Inflammatory macrophage treated with lipopolysaccharide for 1 hour (primary cell): ENCODE results near the gene PCDHGA4.
A peak's percentile ranks its signal among the peaks of the same experiment; 100 is the strongest.
"Not testable (repeated sequence)": the region's sequence is repeated elsewhere in the genome, so short reads cannot be mapped to it uniquely, and the experiment has no call there.

Source experiments
- DNase-seq, 2 donors: peaks; one replicate each; pipeline ENCODE4 v3.0.0-alpha.2; 2020 to 2022

The PCDHGA4 gene

DNA sequence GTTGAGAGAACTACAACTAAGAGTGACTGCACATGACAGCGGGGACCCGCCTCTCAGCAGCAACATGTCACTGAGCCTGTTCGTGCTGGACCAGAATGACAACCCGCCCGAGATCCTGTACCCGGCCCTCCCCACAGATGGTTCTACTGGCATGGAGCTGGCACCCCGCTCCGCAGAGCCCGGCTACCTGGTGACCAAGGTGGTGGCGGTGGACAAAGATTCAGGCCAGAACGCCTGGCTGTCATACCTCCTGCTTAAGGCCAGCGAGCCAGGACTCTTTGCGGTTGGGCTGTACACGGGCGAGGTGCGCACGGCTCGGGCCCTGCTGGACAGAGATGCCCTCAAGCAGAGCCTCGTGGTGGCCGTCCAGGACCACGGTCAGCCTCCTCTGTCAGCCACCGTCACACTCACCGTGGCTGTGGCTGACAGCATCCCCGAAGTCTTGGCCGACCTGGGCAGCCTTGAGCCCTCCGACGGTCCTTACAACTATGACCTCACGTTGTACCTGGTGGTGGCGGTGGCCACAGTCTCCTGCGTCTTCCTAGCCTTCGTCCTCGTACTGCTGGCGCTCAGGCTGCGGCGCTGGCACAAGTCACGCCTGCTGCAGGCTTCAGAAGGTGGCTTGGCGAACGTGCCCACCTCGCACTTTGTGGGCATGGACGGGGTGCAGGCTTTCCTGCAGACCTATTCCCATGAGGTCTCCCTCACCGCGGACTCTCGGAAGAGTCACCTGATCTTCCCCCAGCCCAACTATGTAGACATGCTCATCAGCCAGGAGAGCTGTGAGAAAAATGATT, 29.8 kb downstream of the PCDHGA4 start:
- DNase-seq: no peak

DNA sequence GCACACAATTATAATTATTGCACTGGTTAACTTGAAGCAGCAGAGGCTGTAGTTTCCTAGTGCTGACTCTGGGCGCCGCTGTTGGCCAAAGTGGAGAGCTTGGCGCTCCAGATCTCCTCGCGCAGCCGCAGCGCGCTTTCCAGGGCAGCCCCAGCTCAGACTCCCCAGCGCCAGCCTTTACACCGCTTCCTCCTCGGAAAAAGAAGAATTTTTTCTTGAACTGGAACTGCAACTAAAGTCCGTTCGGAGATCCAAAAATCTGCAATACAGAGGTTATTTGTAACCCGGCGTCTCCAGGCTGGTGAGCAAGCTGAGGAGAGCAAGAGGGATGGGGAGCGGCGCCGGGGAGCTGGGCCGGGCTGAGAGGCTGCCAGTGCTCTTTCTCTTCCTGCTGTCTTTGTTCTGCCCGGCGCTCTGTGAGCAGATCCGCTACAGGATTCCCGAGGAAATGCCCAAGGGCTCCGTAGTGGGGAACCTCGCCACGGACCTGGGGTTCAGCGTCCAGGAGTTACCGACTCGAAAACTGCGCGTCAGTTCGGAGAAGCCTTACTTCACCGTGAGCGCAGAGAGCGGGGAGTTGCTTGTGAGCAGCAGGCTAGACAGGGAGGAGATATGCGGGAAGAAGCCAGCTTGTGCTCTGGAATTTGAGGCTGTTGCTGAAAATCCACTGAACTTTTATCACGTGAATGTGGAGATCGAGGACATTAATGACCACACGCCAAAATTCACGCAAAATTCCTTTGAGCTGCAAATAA, 32.9 kb downstream of the PCDHGA4 start, which contains the start of gene PCDHGB4:
TSS of gene PCDHGB4 (plus strand) at position 142 of the 755 bp plus-strand sequence. CDS start at position 329, 187 bp downstream.
- DNase-seq: peak; percentile 7 to 14

DNA sequence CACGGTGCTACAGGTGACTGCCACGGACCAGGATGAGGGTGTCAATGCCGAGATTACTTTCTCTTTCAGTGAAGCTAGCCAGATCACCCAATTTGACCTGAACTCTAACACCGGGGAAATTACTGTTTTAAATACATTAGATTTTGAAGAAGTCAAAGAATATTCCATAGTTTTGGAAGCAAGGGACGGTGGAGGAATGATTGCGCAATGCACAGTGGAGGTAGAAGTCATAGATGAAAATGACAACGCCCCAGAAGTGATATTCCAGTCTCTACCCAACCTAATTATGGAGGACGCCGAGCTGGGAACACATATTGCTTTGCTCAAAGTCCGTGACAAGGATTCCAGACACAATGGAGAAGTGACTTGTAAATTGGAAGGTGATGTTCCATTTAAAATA, 33.8 kb downstream of the PCDHGA4 start:
- no peak for DNase-seq

DNA sequence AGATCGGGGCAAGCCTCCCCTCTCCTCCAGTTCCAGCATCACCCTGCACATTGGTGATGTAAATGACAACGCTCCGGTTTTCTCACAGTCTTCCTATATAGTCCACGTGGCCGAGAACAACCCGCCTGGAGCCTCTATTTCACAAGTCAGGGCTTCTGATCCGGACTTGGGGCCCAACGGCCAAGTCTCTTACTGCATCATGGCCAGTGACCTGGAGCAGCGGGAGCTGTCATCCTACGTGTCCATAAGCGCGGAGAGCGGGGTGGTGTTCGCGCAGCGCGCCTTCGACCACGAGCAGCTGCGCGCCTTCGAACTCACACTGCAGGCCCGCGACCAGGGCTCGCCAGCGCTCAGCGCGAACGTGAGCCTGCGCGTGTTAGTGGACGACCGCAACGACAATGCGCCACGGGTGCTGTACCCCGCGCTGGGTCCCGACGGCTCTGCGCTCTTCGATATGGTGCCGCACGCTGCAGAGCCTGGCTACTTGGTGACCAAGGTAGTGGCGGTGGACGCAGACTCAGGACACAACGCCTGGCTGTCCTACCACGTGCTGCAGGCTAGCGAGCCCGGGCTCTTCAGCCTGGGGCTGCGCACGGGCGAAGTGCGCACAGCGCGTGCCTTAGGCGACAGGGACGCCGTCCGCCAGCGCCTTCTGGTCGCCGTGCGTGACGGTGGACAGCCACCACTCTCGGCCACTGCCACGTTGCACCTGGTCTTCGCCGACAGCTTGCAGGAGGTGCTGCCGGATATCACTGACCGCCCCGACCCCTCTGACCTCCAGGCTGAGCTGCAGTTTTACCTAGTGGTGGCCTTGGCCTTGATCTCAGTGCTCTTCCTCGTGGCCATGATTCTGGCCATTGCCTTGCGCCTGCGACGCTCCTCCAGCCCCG, 34.6 kb downstream of the PCDHGA4 start:
- no peak for DNase-seq

DNA sequence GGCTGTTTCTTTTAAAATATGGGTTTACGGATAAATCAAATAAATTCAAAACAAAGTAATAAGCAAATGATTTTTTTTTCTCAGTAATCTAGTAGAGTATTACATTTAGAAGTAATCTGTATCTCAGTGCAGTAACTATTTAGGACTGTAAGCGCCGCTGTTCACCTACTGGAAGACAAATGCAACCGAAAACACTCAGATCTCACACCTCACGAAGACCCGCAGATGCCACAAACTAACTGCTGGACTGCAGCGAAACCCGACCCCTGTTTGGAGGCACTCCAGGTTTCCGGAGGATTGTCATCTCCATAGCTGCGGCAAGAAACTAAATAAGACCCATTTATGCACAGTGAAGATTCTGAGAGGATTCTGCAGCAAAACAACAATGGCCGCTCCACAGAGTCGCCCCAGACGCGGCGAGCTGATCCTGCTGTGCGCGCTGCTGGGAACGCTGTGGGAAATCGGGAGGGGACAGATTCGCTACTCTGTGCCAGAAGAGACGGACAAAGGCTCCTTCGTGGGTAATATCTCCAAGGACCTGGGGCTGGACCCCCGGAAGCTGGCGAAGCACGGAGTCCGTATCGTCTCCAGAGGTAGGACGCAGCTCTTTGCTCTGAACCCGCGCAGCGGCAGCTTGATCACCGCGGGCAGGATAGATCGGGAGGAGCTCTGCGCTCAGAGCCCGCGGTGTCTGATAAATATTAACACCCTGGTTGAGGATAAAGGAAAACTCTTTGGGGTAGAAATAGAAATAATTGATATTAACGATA, 37.8 kb downstream of the PCDHGA4 start, which contains the start of gene PCDHGA8:
TSS of gene PCDHGA8 (plus strand) at position 205 of the 770 bp plus-strand sequence. CDS start at position 386, 181 bp downstream.
- DNase-seq: no peak

DNA sequence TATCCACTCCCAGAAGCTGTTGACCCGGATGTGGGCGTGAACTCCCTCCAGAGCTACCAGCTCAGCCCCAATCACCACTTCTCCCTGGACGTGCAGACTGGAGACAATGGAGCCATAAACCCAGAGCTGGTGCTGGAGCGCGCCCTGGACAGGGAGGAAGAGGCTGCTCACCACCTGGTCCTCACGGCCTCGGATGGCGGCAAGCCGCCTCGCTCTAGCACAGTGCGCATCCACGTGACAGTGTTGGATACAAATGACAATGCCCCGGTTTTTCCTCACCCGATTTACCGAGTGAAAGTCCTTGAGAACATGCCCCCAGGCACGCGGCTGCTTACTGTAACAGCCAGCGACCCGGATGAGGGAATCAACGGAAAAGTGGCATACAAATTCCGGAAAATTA, 38.4 kb downstream of the PCDHGA4 start:
- no peak for DNase-seq

DNA sequence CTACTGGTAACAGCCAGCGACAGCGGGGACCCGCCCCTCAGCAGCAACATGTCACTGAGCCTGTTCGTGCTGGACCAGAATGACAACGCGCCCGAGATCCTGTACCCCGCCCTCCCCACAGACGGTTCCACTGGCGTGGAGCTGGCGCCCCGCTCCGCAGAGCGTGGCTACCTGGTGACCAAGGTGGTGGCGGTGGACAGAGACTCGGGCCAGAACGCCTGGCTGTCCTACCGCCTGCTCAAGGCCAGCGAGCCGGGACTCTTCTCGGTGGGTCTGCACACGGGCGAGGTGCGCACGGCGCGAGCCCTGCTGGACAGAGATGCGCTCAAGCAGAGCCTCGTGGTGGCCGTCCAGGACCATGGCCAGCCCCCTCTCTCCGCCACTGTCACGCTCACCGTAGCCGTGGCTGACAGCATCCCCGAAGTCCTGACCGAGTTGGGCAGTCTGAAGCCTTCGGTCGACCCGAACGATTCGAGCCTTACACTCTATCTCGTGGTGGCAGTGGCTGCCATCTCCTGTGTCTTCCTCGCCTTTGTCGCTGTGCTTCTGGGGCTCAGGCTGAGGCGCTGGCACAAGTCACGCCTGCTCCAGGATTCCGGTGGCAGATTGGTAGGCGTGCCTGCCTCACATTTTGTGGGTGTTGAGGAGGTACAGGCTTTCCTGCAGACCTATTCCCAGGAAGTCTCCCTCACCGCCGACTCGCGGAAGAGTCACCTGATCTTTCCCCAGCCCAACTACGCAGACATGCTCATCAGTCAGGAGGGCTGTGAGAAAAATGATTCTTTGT, 39.8 kb downstream of the PCDHGA4 start:
- not testable (repeated sequence) for DNase-seq

DNA sequence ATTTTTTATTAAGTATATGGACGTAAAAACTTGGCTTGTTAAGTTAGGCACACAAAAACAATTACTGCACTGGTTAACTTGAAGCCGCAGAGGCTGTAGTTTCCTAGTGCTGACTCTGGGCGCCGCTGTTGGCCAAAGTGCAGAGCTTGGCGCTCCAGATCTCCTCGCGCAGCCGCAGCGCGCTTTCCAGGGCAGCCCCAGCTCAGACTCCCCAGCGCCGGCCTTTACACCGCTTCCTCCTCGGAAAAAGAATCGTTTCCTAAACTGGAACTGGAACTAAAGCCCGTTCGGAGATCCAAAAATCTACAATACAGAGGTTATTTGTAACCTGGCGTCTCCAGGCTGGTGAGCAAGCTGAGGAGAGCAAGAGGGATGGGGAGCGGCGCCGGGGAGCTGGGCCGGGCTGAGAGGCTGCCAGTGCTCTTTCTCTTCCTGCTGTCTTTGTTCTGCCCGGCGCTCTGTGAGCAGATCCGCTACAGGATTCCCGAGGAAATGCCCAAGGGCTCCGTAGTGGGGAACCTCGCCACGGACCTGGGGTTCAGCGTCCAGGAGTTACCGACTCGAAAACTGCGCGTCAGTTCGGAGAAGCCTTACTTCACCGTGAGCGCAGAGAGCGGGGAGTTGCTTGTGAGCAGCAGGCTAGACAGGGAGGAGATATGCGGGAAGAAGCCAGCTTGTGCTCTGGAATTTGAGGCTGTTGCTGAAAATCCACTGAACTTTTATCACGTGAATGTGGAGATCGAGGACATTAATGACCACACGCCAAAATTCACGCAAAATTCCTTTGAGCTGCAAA, 43.1 kb downstream of the PCDHGA4 start, which contains the start of gene PCDHGB5:
TSS of gene PCDHGB5 (plus strand) at position 192 of the 796 bp plus-strand sequence. CDS start at position 373, 181 bp downstream.
- peak; percentile 44 to 49 for DNase-seq

DNA sequence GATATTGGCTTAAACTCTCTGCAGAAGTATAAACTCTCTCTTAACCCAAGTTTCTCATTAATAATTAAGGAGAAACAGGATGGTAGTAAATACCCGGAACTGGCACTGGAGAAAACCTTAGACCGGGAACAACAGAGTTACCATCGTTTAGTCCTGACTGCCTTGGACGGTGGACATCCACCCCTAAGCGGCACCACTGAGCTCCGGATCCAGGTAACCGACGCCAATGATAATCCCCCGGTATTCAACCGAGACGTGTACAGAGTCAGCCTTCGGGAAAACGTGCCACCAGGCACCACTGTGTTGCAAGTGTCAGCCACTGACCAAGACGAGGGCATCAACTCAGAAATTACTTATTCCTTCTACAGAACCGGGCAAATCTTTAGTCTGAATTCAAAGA, 43.8 kb downstream of the PCDHGA4 start:
- no peak for DNase-seq

DNA sequence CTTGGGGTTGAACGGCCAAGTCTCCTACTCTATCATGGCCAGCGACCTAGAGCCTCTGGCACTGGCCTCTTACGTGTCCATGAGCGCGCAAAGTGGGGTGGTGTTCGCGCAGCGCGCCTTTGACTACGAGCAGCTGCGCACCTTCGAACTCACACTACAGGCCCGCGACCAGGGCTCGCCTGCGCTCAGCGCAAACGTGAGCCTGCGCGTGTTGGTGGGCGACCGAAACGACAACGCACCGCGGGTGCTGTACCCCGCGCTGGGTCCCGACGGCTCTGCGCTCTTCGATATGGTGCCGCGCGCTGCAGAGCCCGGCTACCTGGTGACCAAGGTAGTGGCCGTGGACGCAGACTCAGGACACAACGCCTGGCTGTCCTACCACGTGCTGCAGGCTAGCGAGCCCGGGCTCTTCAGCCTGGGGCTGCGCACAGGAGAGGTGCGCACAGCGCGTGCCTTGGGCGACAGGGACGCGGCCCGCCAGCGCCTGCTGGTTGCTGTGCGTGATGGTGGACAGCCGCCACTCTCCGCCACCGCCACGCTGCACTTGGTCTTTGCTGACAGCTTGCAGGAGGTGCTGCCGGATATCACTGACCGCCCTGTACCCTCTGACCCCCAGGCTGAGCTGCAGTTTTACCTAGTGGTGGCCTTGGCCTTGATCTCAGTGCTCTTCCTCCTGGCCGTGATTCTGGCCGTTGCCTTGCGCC, 44.9 kb downstream of the PCDHGA4 start:
- DNase-seq: no peak

DNA sequence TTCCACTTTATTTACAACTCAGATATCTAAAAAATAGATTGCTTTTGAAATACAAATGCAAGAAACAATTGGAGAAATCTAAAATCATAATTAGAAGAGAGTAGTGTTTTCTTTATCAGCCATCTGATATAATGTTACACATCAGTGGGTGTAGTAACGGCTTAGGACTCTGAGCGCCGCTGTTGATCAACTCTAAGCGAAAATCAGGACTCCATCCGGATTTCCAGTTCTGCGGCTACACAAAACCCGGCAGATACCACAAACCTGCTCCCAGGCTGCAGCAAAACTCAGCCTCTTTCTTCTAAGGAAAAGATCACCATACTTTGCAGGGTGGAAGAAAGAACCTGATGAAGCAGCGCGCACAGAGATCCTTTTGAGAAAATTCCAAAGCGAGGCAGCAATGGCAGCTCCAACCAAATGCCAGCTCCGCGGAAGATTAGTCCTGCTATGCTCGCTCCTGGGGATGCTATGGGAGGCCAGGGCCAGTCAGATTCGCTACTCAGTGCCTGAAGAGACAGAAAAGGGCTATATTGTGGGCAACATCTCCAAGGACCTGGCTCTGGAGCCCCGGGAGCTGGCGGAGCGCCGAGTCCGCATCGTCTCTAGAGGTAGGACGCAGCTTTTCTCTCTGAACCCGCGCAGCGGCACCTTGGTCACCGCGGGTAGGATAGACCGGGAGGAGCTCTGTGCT, 47.9 kb downstream of the PCDHGA4 start, which contains the start of gene PCDHGA9:
TSS of gene PCDHGA9 (plus strand) at position 226 of the 691 bp plus-strand sequence. CDS start at position 401, 175 bp downstream.
- peak; percentile 11 to 36 for DNase-seq

DNA sequence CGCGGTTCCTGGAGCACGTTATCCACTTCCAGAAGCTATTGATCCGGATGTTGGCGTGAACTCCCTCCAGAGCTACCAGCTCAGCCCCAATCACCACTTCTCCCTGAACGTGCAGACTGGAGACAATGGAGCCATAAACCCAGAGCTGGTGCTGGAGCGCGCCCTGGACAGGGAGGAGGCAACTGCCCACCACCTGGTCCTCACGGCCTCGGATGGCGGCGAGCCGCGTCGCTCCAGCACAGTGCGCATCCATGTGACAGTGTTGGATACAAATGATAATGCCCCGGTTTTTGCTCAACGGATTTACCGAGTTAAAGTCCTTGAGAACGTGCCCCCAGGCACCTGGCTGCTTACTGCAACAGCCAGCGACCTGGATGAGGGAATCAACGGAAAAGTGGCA, 48.6 kb downstream of the PCDHGA4 start:
- DNase-seq: no peak
